HAP-1 (cell line): ENCODE data around the gene IL1R2.
A peak's percentile ranks its signal among the peaks of the same experiment; 100 is the strongest.
"Not testable (repeated sequence)": the region's sequence is repeated elsewhere in the genome, so short reads cannot be mapped to it uniquely, and the experiment has no call there.

Experiments
- DNase-seq, 2 experiments: peaks; one replicate each; pipeline ENCODE4 v3.0.0-alpha.2; 2016 to 2020; ENCODE audit warnings: low spot score in 2 of 2
- H3K27me3 ChIP-seq: fragments of 250-450 bp; sonication (Bioruptor Pico); 2 replicates; pipeline ENCODE4 v1.5.1; 2020; ENCODE audit warnings: low read depth, mild to moderate bottlenecking, moderate library complexity
- H3K36me3 ChIP-seq: fragments of 250-450 bp; sonication (Bioruptor Pico); replicated peaks from 2 replicates; pipeline ENCODE4 v1.5.1; 2020; ENCODE audit warnings: mild to moderate bottlenecking
- H3K4me1 ChIP-seq: fragments of 250-450 bp; sonication (Bioruptor Pico); 2 replicates; pipeline ENCODE4 v1.5.1; 2020; ENCODE audit warnings: mild to moderate bottlenecking
- H3K4me3 ChIP-seq: fragments of 250-450 bp; sonication (Bioruptor Pico); 2 replicates; pipeline ENCODE4 v1.5.1; 2020; ENCODE audit warnings: mild to moderate bottlenecking, moderate library complexity
- H3K9me3 ChIP-seq: fragments of 250-450 bp; sonication (Bioruptor Pico); 2 replicates; pipeline ENCODE4 v1.5.1; 2020; ENCODE audit warnings: mild to moderate bottlenecking, moderate library complexity
- in situ Hi-C: fragments of 300-500 bp; cut with MboI; formaldehyde crosslinking; loops from 3 replicates; pipeline ENCODE4 v1.14.3; 2020; ENCODE audit warnings: low sequenced_read_pairs, inconsistent platforms, mixed read lengths

IL1R2 gene

GRCh38 chr2:101998896-101999789 is 7.4 kb downstream of the IL1R2 start:
- Histone ChIP-seq H3K9me3 (no peaks in the 10 kb centered on the region; the same call in 1 of the 2 replicates), H3K36me3 (no peaks in the 10 kb centered on the region), H3K27me3 (no peaks in the 10 kb centered on the region; the same call in 1 of the 2 replicates), H3K4me1 (no peaks in the 10 kb centered on the region), H3K4me3 (no peak overlapping the region)
- no peak for DNase-seq
- in situ Hi-C loops, result no loop called here

- no peaks in the 10 kb centered on the region for H3K36me3 ChIP-seq
- H3K9me3 ChIP-seq, result no peaks in the 10 kb centered on the region; the same call in 1 of the 2 replicates
- DNase-seq, result no peak
- no peaks in the 10 kb centered on the region; the same call in 1 of the 2 replicates for H3K27me3 ChIP-seq
- no peak overlapping the region for H3K4me3 ChIP-seq
- no peaks in the 10 kb centered on the region for H3K4me1 ChIP-seq
- in situ Hi-C loops, result loop anchor here (25.0 kb wide), 1 partner anchor 437 kb away; no protein-coding TSS in a partner anchor
Observed at GRCh38 chr2:102000012-102000411, 8.3 kb downstream of the IL1R2 start.

- H3K27me3 ChIP-seq, result no peaks in the 10 kb centered on the region; the same call in 1 of the 2 replicates
- H3K9me3 ChIP-seq, result no peaks in the 10 kb centered on the region; the same call in 1 of the 2 replicates
- H3K4me1 ChIP-seq, result no peaks in the 10 kb centered on the region
- no peak for DNase-seq
- no peaks in the 10 kb centered on the region for H3K36me3 ChIP-seq
- H3K4me3 ChIP-seq, result no peak overlapping the region
- in situ Hi-C loops, result loop anchor here (25.0 kb wide), 1 partner anchor 436 kb away; no protein-coding TSS in a partner anchor
Observed at GRCh38 chr2:102000813-102001766, 9.3 kb downstream of the IL1R2 start.

- in situ Hi-C loops, result loop anchor here (25.0 kb wide), 1 partner anchor 436 kb away; no protein-coding TSS in a partner anchor
Observed at GRCh38 chr2:102001767-102002142, 10.0 kb downstream of the IL1R2 start.

GRCh38 chr2:102002228-102002627 is 10.5 kb downstream of the IL1R2 start:
- Histone ChIP-seq H3K4me1 (no peaks in the 10 kb centered on the region), H3K9me3 (no peaks in the 10 kb centered on the region; the same call in 1 of the 2 replicates), H3K27me3 (no peaks in the 10 kb centered on the region), H3K36me3 (no peaks in the 10 kb centered on the region), H3K4me3 (no peak overlapping the region)
- DNase-seq, result no peak
- in situ Hi-C loops, result loop anchor here (25.0 kb wide), 1 partner anchor 435 kb away; no protein-coding TSS in a partner anchor

More at GRCh38 chr2:102001767-102002142, 10.0 kb downstream of the IL1R2 start:
- no peaks in the 10 kb centered on the region for H3K36me3 ChIP-seq
- no peak overlapping the region for H3K4me3 ChIP-seq
- no peaks in the 10 kb centered on the region for H3K4me1 ChIP-seq
- no peaks in the 10 kb centered on the region; the same call in 1 of the 2 replicates for H3K27me3 ChIP-seq
- no peak for DNase-seq
- H3K9me3 ChIP-seq, result no peaks in the 10 kb centered on the region; the same call in 1 of the 2 replicates

- in situ Hi-C loops, result loop anchor here (25.0 kb wide), 1 partner anchor 434 kb away; no protein-coding TSS in a partner anchor
- H3K9me3 ChIP-seq, H3K4me3 ChIP-seq, H3K4me1 ChIP-seq, H3K36me3 ChIP-seq, DNase-seq, H3K27me3 ChIP-seq: not testable (repeated sequence)
Observed at GRCh38 chr2:102002909-102003308, 11.1 kb downstream of the IL1R2 start.

GRCh38 chr2:102003696-102004095 is 11.9 kb downstream of the IL1R2 start:
- no peaks in the 10 kb centered on the region; the same call in 1 of the 2 replicates for H3K9me3 ChIP-seq
- no peaks in the 10 kb centered on the region for H3K27me3 ChIP-seq
- no peaks in the 10 kb centered on the region for H3K4me1 ChIP-seq
- no peak for DNase-seq
- in situ Hi-C loops, result loop anchor here (25.0 kb wide), 1 partner anchor 434 kb away; no protein-coding TSS in a partner anchor
- H3K4me3 ChIP-seq, result no peak overlapping the region
- no peaks in the 10 kb centered on the region for H3K36me3 ChIP-seq

GRCh38 chr2:102004581-102004980 is 12.8 kb downstream of the IL1R2 start:
- H3K9me3 ChIP-seq, result no peaks in the 10 kb centered on the region; the same call in 1 of the 2 replicates
- no peaks in the 10 kb centered on the region for H3K27me3 ChIP-seq
- DNase-seq, result no peak
- no peak overlapping the region for H3K4me3 ChIP-seq
- H3K36me3 ChIP-seq, result no peaks in the 10 kb centered on the region
- in situ Hi-C loops, result loop anchor here (25.0 kb wide), 1 partner anchor 433 kb away; no protein-coding TSS in a partner anchor
- H3K4me1 ChIP-seq, result no peaks in the 10 kb centered on the region

GRCh38 chr2:102005449-102005848 is 13.7 kb downstream of the IL1R2 start:
- H3K36me3 ChIP-seq, result no peaks in the 10 kb centered on the region
- H3K27me3 ChIP-seq, result no peaks in the 10 kb centered on the region
- no peak for DNase-seq
- H3K4me3 ChIP-seq, result no peak overlapping the region
- in situ Hi-C loops, result loop anchor here (25.0 kb wide), 1 partner anchor 432 kb away; no protein-coding TSS in a partner anchor
- H3K4me1 ChIP-seq, result no peaks in the 10 kb centered on the region
- no peaks in the 10 kb centered on the region; the same call in 1 of the 2 replicates for H3K9me3 ChIP-seq

GRCh38 chr2:102005989-102006885 is 14.5 kb downstream of the IL1R2 start:
- Histone ChIP-seq H3K4me3 (no peak overlapping the region), H3K4me1 (no peaks in the 10 kb centered on the region), H3K9me3 (no peaks in the 10 kb centered on the region; the same call in 1 of the 2 replicates), H3K27me3 (no peaks in the 10 kb centered on the region; the same call in 1 of the 2 replicates), H3K36me3 (no peaks in the 10 kb centered on the region)
- in situ Hi-C loops, result loop anchor here (25.0 kb wide), 1 partner anchor 431 kb away; no protein-coding TSS in a partner anchor
- peak; percentile 27 to 51 for DNase-seq

- Histone ChIP-seq H3K27me3 (peaks cover 4% of the 10 kb centered on the region; the same call in 1 of the 2 replicates), H3K9me3 (no peaks in the 10 kb centered on the region; the same call in 1 of the 2 replicates), H3K4me1 (no peaks in the 10 kb centered on the region), H3K4me3 (no peak overlapping the region), H3K36me3 (no peaks in the 10 kb centered on the region)
- in situ Hi-C loops, result loop anchor here (25.0 kb wide), 1 partner anchor 430 kb away; no protein-coding TSS in a partner anchor
- no peak for DNase-seq
Observed at GRCh38 chr2:102006886-102007278, 15.1 kb downstream of the IL1R2 start.

GRCh38 chr2:102008490-102008889 is 16.7 kb downstream of the IL1R2 start:
- Histone ChIP-seq H3K4me1 (no peaks in the 10 kb centered on the region), H3K27me3 (peaks cover 4% of the 10 kb centered on the region; the same call in 1 of the 2 replicates), H3K4me3 (no peak overlapping the region), H3K36me3 (no peaks in the 10 kb centered on the region), H3K9me3 (no peaks in the 10 kb centered on the region)
- in situ Hi-C loops, result loop anchor here (25.0 kb wide), 1 partner anchor 429 kb away; no protein-coding TSS in a partner anchor
- DNase-seq, result no peak
